Measurements from ENCODE around the gene AP2A2. TPM values are rescaled to one million over a fixed set of nuclear protein-coding genes. Genes with fewer than 3 reads are reported as not detected.

AP2A2 gene
- total RNA-seq, 1 donor from 2014 or later: 228 TPM

GRCh38 chr11:1000357-1001278 is 74.9 kb downstream of the AP2A2 start:
- H3K4me3 Mint-ChIP-seq (ENCODE audit: unreplicated experiment): peak overlapping the region; percentile 72
- no peak for DNase-seq
- no peak for TF ChIP-seq CTCF (IDR thresholded peaks at IDR 0.05; ENCODE audit: partially characterized antibody, unreplicated experiment)
- peaks cover 31% of the 10 kb centered on the region for H3K4me1 Mint-ChIP-seq (ENCODE audit: low read depth, unreplicated experiment)
- H3K36me3 Mint-ChIP-seq (ENCODE audit: unreplicated experiment): peaks cover 5% of the 10 kb centered on the region
- peak overlapping the region; percentile 91 for H3K27ac Mint-ChIP-seq (ENCODE audit: unreplicated experiment)
- peaks cover 26% of the 10 kb centered on the region for H3K9me3 Mint-ChIP-seq (ENCODE audit: unreplicated experiment)
- peaks cover 31% of the 10 kb centered on the region for H3K27me3 Mint-ChIP-seq (ENCODE audit: unreplicated experiment)

- H3K4me3 Mint-ChIP-seq (ENCODE audit: unreplicated experiment): no peak overlapping the region
- H3K27me3 Mint-ChIP-seq (ENCODE audit: unreplicated experiment): peaks cover 31% of the 10 kb centered on the region
- H3K36me3 Mint-ChIP-seq (ENCODE audit: unreplicated experiment): peaks cover 5% of the 10 kb centered on the region
- H3K4me1 Mint-ChIP-seq (ENCODE audit: low read depth, unreplicated experiment): peaks cover 35% of the 10 kb centered on the region
- H3K27ac Mint-ChIP-seq (ENCODE audit: unreplicated experiment): peak overlapping the region; percentile 91
- DNase-seq: no peak
- H3K9me3 Mint-ChIP-seq (ENCODE audit: unreplicated experiment): peaks cover 28% of the 10 kb centered on the region
- no peak for TF ChIP-seq CTCF (IDR thresholded peaks at IDR 0.05; ENCODE audit: partially characterized antibody, unreplicated experiment)
Measured at GRCh38 chr11:1001617-1002405, 76.1 kb downstream of the AP2A2 start.

DNA sequence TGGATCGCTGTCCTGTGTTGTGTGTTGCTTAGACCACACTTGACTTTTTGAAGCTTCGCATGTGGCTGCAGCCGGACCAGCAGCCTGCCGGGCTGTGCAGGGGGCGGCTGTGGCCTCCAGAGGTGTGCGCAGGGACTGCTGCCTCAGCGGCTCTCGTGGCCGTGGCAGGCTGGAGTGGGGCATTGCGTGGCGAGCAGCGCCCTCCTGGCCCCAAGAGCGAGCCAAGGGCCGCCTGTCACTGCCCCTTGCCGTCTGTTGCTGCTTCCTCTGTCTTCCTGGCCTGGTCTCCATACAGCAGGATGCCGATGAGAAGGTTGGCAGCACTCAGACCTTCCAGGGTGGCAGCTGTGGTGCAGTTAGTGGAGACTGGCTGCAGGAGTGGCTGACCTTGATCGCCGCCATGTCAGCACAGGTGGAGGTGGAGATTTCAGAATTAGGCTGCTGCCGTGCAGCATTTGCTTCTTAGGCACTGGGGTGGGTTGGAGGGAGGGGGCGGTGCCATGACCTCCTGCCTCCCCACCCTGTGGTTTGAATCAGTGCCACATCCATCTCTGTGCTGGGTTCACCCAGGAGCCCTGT is 76.8 kb downstream of the AP2A2 start:
- Mint-ChIP-seq H3K27ac (ENCODE audit: unreplicated experiment) (no peak overlapping the region), H3K36me3 (ENCODE audit: unreplicated experiment) (peaks cover 5% of the 10 kb centered on the region), H3K4me1 (ENCODE audit: low read depth, unreplicated experiment) (peaks cover 38% of the 10 kb centered on the region), H3K4me3 (ENCODE audit: unreplicated experiment) (no peak overlapping the region), H3K9me3 (ENCODE audit: unreplicated experiment) (peaks cover 26% of the 10 kb centered on the region), H3K27me3 (ENCODE audit: unreplicated experiment) (peaks cover 33% of the 10 kb centered on the region)
- no peak for TF ChIP-seq CTCF (IDR thresholded peaks at IDR 0.05; ENCODE audit: partially characterized antibody, unreplicated experiment)
- no peak for DNase-seq

GRCh38 chr11:1003159-1003558 is 77.5 kb downstream of the AP2A2 start:
- Mint-ChIP-seq H3K27ac (ENCODE audit: unreplicated experiment) (peak overlapping the region; percentile 19), H3K27me3 (ENCODE audit: unreplicated experiment) (peaks cover 33% of the 10 kb centered on the region), H3K4me1 (ENCODE audit: low read depth, unreplicated experiment) (peaks cover 38% of the 10 kb centered on the region), H3K36me3 (ENCODE audit: unreplicated experiment) (peaks cover 5% of the 10 kb centered on the region), H3K9me3 (ENCODE audit: unreplicated experiment) (peaks cover 26% of the 10 kb centered on the region), H3K4me3 (ENCODE audit: unreplicated experiment) (peak overlapping the region; percentile 42)
- TF ChIP-seq CTCF (IDR thresholded peaks at IDR 0.05; ENCODE audit: partially characterized antibody, unreplicated experiment): no peak
- DNase-seq: no peak

Data from glutamatergic neuron (in vitro differentiated cells).